Measurements from ENCODE around the gene SMAP2.
"Not testable (repeated sequence)": the region's sequence is repeated elsewhere in the genome, so short reads cannot be mapped to it uniquely, and the experiment has no call there.

Gene SMAP2

DNA sequence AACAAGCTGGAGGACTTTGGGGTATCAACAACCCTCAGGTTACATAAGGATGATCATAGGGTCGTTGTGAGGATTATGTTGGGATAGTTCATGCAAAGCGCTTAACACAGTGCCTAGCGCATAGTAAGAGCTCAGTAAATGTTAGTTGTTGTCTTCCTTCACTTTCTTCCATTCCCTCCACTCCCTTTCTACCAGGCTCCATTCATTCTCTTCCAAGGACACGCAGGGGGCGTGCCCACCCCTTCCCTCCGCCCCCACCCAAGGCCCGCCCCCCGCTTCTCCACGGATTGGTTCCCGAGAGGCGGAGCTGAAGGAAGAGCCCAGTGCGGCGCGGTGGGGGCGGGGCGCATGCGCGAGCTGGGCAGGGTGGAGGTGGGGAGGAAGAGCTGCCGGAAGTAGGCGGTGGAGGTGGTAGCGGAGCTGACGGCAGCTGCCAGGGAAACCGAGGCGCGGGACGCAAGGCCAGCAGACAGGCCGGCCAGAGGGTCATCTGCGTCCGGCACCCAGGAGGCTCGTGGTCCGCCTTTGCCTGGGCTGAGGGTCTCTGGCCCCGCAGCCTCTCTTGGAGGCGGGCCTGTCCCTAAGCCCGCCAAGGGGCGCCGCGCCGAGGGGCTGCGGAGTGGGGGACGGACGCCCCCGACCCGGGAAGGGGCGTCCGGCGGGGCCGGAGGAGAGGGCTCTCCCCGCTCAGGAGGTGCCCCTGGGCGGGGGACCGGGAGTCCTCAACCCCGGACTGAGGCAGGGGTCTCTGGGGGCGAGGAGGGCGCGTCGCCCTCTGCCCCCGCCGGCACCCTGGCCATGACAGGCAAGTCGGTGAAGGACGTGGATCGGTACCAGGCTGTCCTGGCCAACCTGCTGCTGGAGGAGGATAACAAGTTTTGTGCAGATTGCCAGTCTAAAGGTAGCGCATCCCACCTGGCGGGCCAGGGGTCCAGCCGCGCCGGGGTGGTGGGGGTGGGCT lies at the start of gene SMAP2:
Gene SMAP2, plus strand, starts transcription at position 405 of the 961 bp plus-strand sequence. Its CDS starts 394 bp downstream, at position 799.
- intact Hi-C loops (cut with micrococcal nuclease), result no loop called here
- Mint-ChIP-seq H3K9me3 (no peaks in the 10 kb centered on the region), H3K27ac (peak within 1 kb of the TSS; percentile 92), H3K36me3 (ENCODE audit: low read depth) (peaks cover 60% of the 10 kb centered on the region), H3K4me1 (ENCODE audit: low read depth) (peaks cover 45% of the 10 kb centered on the region), H3K27me3 (no peaks in the 10 kb centered on the region), H3K4me3 (peak within 1 kb of the TSS; percentile 96)

DNA sequence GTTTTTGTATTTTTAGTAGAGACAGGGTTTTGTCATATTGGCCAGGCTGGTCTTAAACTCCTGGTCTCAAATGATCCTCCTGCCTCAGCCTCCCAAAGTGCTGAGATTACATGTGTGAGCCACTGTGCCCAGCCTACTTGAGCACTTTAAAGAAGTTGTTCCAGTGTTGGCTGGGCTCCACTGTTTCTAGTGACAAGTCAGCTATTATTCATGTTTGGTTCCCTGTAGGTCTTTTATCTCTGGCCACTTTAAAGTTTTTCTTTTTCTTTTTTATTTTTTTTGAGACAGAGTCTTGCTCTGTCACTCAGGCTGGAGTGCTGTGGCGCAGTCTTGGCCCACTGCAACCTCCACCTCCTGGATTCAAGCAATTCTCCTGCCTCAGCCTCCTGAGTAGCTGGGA lies 42.1 kb upstream of the SMAP2 start:
- H3K9me3 Mint-ChIP-seq; H3K27me3 Mint-ChIP-seq; intact Hi-C loops (cut with micrococcal nuclease); H3K27ac Mint-ChIP-seq; H3K36me3 Mint-ChIP-seq (ENCODE audit: low read depth); H3K4me1 Mint-ChIP-seq (ENCODE audit: low read depth); H3K4me3 Mint-ChIP-seq: not testable (repeated sequence)

DNA sequence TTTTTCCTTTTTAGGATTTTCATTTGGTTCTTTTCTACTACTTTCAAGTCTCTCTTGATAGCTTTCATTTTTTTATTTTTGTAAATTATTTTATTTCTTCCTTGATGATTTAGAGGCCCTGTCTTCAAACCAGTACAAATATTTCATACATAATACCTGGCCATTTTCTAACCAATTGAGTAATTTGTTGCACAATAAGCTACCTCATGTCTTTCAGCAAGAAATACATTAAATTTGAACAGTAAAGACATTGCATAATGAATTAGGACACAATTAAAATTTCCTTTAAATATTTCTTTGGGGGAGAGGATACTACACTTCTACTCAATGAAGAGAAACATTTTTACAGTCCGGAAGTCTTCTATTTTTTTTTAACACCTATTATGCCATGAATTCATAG lies 40.8 kb upstream of the SMAP2 start:
- peaks cover 8% of the 10 kb centered on the region for H3K9me3 Mint-ChIP-seq
- peaks cover 6% of the 10 kb centered on the region for H3K4me1 Mint-ChIP-seq (ENCODE audit: low read depth)
- H3K27me3 Mint-ChIP-seq, result no peaks in the 10 kb centered on the region
- H3K27ac Mint-ChIP-seq, result no peak overlapping the region
- intact Hi-C loops (cut with micrococcal nuclease), result no loop called here
- no peak overlapping the region for H3K4me3 Mint-ChIP-seq
- no peaks in the 10 kb centered on the region for H3K36me3 Mint-ChIP-seq (ENCODE audit: low read depth)

DNA sequence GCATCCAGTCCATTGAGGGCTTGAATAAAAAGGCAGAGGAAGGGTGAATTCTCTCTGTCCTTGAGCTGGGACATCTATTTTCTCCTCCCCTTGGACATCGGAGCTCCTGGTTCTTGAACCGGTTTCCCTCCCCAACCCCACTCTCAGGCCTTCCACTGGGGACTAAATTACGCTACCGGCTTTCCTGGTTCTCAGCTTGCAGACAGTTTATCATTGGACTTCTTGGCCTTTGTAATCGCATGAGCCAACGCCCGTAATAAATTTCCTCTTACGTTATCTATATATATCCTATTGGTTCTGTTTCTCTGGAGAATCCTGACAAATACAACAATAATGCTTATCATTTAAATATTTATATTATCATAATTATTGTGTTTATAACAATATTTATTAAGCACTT lies 36.1 kb upstream of the SMAP2 start:
- Mint-ChIP-seq H3K9me3 (peaks cover 10% of the 10 kb centered on the region), H3K4me3 (no peak overlapping the region), H3K27ac (no peak overlapping the region), H3K36me3 (ENCODE audit: low read depth) (peaks cover 6% of the 10 kb centered on the region), H3K4me1 (ENCODE audit: low read depth) (peaks cover 47% of the 10 kb centered on the region), H3K27me3 (no peaks in the 10 kb centered on the region)
- intact Hi-C loops (cut with micrococcal nuclease), result loop anchor here (5.0 kb wide), 1 partner anchor 195 kb away; no protein-coding TSS in a partner anchor

DNA sequence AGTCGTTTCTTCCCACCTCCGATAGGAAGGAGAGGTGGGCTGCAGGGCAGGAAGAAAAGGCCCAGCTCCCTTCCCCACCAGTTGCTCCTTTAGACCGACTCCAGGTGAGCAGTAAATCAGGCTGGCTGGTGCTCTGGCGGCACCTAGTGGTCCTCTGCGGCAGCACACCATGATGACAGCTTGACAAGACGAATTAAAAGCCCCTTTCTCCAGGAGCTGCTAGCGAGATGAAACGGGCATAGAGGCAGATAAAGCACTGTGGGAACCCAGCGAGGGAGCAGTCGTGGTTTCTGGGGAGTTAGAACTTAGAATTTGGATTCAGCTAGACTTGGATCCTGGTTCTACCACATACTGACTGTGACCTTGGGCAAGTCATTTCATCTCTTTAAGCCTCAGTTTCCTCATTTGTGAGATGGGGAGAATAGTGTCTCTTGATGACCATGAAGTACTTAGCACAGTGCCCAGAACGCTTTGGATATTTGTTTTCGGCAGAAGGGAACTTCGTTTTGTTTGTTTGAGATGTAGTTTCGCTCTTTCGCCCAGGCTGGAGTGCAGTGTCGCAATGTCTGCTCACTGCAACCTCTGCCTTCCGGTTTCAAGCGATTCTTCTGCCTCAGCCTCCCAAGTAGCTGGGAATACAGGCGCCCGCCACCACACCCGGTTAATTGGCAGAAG lies 34.6 kb upstream of the SMAP2 start:
- H3K9me3 Mint-ChIP-seq, result peaks cover 10% of the 10 kb centered on the region
- H3K27me3 Mint-ChIP-seq, result no peaks in the 10 kb centered on the region
- H3K27ac Mint-ChIP-seq, result peak overlapping the region; percentile 89
- H3K4me1 Mint-ChIP-seq (ENCODE audit: low read depth), result peaks cover 60% of the 10 kb centered on the region
- peaks cover 6% of the 10 kb centered on the region for H3K36me3 Mint-ChIP-seq (ENCODE audit: low read depth)
- H3K4me3 Mint-ChIP-seq, result peak overlapping the region; percentile 68
- intact Hi-C loops (cut with micrococcal nuclease), result loop anchor here (5.0 kb wide), 1 partner anchor 197 kb away; no protein-coding TSS in a partner anchor

DNA sequence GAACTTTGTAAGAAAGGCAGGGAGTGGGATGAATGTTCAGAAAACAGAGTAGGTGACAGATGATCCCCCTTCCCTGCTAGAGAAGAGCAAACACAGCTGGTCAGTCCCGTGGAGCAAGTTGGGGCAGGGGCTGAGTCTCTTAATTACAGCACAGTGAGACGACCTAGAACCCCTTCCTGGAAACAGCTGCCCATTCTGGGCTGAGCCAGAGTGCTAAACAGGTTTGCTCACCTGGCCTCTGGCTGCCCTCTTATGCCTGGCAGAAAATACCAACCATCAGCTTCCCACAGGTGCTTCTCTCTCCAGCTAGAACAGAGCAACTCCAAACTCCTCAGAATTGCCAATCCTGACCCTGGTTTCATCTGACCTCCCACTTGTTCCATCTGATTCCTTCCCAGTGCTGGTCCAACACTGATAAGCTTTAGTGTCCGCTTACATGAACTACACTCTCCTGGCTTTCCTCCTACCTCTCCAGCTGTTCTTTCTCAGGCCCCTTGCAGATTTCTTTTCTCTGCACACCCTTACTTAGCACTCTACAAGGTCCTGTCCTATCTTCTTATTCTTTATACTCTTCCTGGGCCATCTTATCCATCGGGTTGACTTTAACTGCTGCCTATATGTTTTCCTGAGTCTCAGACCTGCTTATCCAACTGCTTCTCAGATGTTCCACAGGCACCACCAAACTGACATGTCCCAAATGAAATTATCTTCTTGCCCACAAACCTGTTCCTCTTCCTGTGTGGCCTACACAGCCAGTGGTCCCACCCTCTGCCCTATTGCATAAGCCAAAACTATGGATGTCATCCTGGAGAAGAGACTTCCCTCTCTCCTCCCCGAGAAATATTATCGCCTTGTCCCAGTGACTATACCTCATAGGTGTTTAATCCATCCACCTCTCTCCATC lies 33.9 kb upstream of the SMAP2 start:
- Mint-ChIP-seq H3K36me3 (ENCODE audit: low read depth) (peaks cover 6% of the 10 kb centered on the region), H3K9me3 (peaks cover 10% of the 10 kb centered on the region), H3K27me3 (no peaks in the 10 kb centered on the region), H3K27ac (peak overlapping the region; percentile 89), H3K4me1 (ENCODE audit: low read depth) (peaks cover 68% of the 10 kb centered on the region), H3K4me3 (peak overlapping the region; percentile 68)
- intact Hi-C loops (cut with micrococcal nuclease), result loop anchor here (5.0 kb wide), 3 partner anchors 48 to 197 kb away; no protein-coding TSS in a partner anchor

DNA sequence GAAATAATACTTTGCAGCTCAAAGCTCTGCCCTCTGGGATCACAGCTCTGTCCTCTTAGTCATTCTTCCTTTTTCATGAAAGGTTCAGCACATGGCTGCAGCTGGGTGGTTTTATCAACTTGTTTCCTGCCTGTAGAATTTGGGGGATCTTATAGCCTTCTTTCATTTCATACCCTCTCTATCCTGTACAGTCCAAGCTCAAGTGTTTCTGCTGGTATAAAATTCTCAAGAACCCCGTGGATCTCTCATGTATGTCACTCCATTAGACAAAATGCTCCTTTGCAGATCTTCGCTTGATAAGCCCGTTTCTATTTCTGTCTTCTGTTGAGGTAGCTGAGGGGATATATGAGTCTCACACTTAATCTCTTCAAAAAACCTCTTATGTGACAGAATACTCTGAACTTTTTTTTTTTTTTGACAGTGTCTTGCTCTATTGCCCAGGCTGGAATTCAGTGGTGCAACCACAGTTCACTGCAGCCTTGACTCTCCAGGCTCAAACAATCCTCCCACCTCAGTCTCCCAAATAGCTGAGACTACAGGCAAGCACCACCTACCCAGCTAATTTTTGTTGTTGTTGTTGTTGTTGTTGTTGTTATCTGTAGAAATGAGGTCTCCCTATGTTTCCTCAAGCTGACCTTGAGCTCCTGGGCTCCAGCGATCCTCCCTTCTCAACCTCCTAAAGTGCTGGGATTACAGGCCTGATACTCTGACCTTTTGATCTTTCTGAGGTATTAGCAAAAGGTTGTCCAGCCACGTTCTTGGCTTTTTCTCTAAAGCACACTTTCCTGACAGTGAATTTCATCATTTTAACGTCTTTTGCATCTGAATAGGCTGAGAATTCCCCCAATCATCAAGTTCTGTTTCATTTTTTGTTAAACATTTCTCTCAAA lies 31.8 kb upstream of the SMAP2 start:
- peak overlapping the region; percentile 27 for H3K4me3 Mint-ChIP-seq
- H3K27ac Mint-ChIP-seq, result peak overlapping the region; percentile 89
- intact Hi-C loops (cut with micrococcal nuclease), result loop anchor here (5.0 kb wide), 2 partner anchors 46 to 61 kb away; no protein-coding TSS in a partner anchor
- no peaks in the 10 kb centered on the region for H3K27me3 Mint-ChIP-seq
- H3K4me1 Mint-ChIP-seq (ENCODE audit: low read depth), result peaks cover 71% of the 10 kb centered on the region
- peaks cover 10% of the 10 kb centered on the region for H3K9me3 Mint-ChIP-seq
- peaks cover 15% of the 10 kb centered on the region for H3K36me3 Mint-ChIP-seq (ENCODE audit: low read depth)

DNA sequence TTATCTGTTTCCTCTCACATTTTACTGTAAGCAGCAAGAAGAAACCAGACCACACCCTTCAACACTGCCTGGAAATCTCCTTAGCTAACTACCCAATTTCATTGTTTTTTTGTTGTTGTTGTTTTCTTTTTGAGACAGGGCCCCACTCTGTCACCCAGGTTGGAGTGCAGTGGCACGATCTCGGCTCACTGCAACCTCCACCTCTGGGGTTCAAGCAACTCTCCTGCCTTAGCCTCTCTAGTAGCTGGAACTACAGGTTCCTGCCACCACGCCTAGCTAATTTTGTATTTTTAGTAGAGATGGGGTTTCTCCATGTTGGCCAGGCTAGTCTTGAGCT lies 31.2 kb upstream of the SMAP2 start:
- intact Hi-C loops (cut with micrococcal nuclease), result loop anchor here (5.0 kb wide), 2 partner anchors 45 to 60 kb away; no protein-coding TSS in a partner anchor

DNA sequence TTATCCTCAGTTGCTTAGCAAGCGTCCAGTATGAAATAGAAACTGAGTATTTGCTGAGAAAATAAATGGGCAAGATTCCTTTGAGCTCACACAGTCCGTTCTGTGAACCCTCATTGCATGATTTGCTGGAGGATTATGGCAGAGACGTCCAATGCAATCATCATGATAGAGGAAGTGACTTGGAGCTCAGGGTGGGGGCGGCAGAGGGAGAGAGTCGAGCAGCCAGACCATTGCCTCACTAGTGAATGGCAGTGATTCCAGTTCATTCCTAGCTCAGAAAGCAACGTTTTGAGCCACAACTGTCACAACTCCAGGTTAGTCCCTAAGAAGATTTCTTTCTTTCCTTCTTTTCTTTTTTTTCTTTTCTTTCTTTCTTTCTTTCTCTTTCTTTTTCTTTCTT lies 28.9 kb upstream of the SMAP2 start:
- intact Hi-C loops (cut with micrococcal nuclease), result loop anchor here (5.0 kb wide), 2 partner anchors 43 to 58 kb away; no protein-coding TSS in a partner anchor
- Mint-ChIP-seq H3K36me3 (ENCODE audit: low read depth) (peaks cover 23% of the 10 kb centered on the region), H3K9me3 (peaks cover 6% of the 10 kb centered on the region), H3K4me3 (peak overlapping the region; percentile 91), H3K4me1 (ENCODE audit: low read depth) (peaks cover 75% of the 10 kb centered on the region), H3K27me3 (no peaks in the 10 kb centered on the region), H3K27ac (peak overlapping the region; percentile 89)

More for the DNA sequence above, 31.2 kb upstream of the SMAP2 start:
- Mint-ChIP-seq H3K36me3 (ENCODE audit: low read depth) (peaks cover 15% of the 10 kb centered on the region), H3K27ac (peak overlapping the region; percentile 89), H3K4me3 (peak overlapping the region; percentile 27), H3K4me1 (ENCODE audit: low read depth) (peaks cover 73% of the 10 kb centered on the region)
- not testable (repeated sequence) for H3K9me3 Mint-ChIP-seq, H3K27me3 Mint-ChIP-seq

DNA sequence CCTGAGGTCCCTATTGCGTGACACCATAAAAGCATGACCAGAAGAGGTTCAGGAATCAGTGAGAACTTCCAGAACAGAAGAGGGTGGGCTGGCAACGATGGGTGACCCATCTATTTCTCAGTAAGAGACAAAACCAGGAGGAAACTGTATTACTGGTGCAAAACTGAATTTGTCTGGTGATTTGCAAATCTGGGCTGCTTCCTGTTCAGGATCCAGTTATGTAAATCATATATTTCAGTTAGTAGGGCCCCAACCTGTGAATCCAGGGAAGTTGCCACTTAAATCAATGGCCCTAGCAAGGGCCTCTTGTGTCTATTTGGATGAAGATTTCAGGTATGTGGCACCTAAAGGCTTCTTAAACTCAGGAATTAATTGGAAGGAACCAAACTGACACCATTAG lies 23.1 kb upstream of the SMAP2 start:
- H3K9me3 Mint-ChIP-seq, result no peaks in the 10 kb centered on the region
- peaks cover 52% of the 10 kb centered on the region for H3K36me3 Mint-ChIP-seq (ENCODE audit: low read depth)
- intact Hi-C loops (cut with micrococcal nuclease), result no loop called here
- H3K27me3 Mint-ChIP-seq, result no peaks in the 10 kb centered on the region
- H3K4me3 Mint-ChIP-seq, result peak overlapping the region; percentile 2
- H3K27ac Mint-ChIP-seq, result peak overlapping the region; percentile 92
- peaks cover 60% of the 10 kb centered on the region for H3K4me1 Mint-ChIP-seq (ENCODE audit: low read depth)

DNA sequence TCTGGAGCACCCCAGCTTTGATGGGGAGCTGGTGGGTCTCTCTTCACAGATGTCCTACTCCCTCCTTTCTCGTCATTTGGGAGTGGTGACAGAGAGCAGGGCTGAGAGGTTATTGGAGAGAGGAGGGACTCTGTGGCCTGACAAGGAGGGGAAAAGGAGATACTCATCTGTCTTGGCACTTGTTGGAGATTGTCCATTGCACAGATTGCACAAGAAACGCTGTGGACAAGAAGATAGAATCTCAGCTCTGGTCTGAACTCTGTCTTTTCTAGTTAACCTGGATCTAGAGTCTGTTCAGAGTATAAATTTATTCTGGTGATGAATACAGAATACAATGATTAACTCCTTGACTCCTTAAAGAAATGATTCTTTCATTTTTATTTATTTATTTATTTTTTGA lies 22.4 kb upstream of the SMAP2 start:
- Mint-ChIP-seq H3K4me1 (ENCODE audit: low read depth) (peaks cover 66% of the 10 kb centered on the region), H3K27me3 (no peaks in the 10 kb centered on the region), H3K36me3 (ENCODE audit: low read depth) (peaks cover 55% of the 10 kb centered on the region), H3K9me3 (no peaks in the 10 kb centered on the region), H3K4me3 (peak overlapping the region; percentile 40), H3K27ac (peak overlapping the region; percentile 92)
- intact Hi-C loops (cut with micrococcal nuclease), result no loop called here

DNA sequence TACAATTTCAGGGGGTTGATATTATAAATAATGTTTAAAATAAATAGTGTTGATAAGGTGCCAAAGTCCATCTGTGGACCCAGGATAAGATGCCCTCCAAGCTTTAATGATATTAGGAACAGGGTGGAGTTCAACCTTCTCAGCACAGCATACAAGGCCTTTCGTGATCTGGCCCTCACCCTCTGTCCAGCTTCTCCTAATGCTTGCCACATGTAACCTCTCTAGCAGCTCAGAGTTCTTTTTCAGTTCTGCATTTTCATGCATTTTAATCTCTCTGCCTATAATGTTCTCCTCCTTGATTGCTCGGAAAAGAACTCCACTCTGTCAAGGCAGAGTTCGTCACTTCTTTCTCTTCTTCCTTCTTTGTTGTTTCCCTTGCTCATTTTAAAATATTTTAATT lies 21.4 kb upstream of the SMAP2 start:
- Mint-ChIP-seq H3K27me3 (no peaks in the 10 kb centered on the region), H3K4me3 (no peak overlapping the region), H3K27ac (peak overlapping the region; percentile 92), H3K36me3 (ENCODE audit: low read depth) (peaks cover 65% of the 10 kb centered on the region), H3K9me3 (no peaks in the 10 kb centered on the region), H3K4me1 (ENCODE audit: low read depth) (peaks cover 76% of the 10 kb centered on the region)
- intact Hi-C loops (cut with micrococcal nuclease), result loop anchor here (2.0 kb wide), 1 partner anchor 43 kb away; no protein-coding TSS in a partner anchor

Data from dendritic cell treated with granulocyte-macrophage colony-stimulating factor and Interleukin-4, amounts not matched to agents 40 ng/mL and 50 ng/mL, for 4 days (primary cell).